Measurements from ENCODE around the gene DNAJC12.

DNA sequence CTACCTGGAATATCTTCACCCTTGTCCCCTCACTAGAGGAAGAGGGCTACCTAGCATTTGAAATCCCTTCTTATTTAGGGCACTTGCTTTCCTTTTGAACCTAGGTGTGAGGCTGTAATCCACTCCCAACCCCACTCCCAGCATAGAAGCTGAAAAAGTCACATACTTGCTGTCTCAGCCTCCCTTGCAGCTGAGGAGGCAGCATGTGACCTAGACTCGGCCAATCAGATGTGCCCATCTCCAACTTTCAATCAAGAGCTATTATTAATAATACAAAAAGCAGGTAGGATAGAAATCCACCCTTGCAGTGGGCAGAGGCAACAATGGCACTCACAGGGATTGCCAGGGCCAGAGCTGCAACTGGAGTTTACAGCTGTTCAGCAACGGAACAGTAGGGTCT, 70.7 kb downstream of the DNAJC12 start:
- TF ChIP-seq, protein P1, sequence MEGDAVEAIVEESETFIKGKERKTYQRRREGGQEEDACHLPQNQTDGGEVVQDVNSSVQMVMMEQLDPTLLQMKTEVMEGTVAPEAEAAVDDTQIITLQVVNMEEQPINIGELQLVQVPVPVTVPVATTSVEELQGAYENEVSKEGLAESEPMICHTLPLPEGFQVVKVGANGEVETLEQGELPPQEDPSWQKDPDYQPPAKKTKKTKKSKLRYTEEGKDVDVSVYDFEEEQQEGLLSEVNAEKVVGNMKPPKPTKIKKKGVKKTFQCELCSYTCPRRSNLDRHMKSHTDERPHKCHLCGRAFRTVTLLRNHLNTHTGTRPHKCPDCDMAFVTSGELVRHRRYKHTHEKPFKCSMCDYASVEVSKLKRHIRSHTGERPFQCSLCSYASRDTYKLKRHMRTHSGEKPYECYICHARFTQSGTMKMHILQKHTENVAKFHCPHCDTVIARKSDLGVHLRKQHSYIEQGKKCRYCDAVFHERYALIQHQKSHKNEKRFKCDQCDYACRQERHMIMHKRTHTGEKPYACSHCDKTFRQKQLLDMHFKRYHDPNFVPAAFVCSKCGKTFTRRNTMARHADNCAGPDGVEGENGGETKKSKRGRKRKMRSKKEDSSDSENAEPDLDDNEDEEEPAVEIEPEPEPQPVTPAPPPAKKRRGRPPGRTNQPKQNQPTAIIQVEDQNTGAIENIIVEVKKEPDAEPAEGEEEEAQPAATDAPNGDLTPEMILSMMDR (conservative IDR thresholded peaks at IDR 0.05; ENCODE audit: low read depth, low read length): no peak
- no peak for TF ChIP-seq EZH2 (IDR thresholded peaks at IDR 0.05; ENCODE audit: low read length, unreplicated experiment)

Measured in PC-3 (cell line).